Omental fat pad (tissue), 4 donors: ENCODE results near the gene ENO2. TPM values are rescaled to one million over a fixed set of nuclear protein-coding genes. Genes with fewer than 3 reads are reported as not detected.
"Not testable (repeated sequence)": the region's sequence is repeated elsewhere in the genome, so short reads cannot be mapped to it uniquely, and the experiment has no call there.

Experiments used
- ATAC-seq: fragments of 150-250 bp; one replicate; pipeline ENCODE4 v1.9.1; 2016; ENCODE audit warnings: mild to moderate bottlenecking, moderate library complexity; ENCODE audit not compliant: low FRiP score
- DNase-seq: peaks from one replicate; pipeline ENCODE4 v3.0.0-alpha.2; 2019; ENCODE audit warnings: low spot score
- CTCF ChIP-seq, 3 donors: fragments of 450-650 bp; IDR thresholded peaks; one replicate each; pipeline ENCODE4 v1.5.1; 2016 to 2017; ENCODE audit warnings: antibody characterized with exemption in 3 of 3, mild to moderate bottlenecking in 3 of 3, moderate library complexity in 2 of 3
- total RNA-seq, 4 donors: library from RNA; depleted of rRNA; stranded (reverse); fragments of >200 nt; gene quantifications; one replicate each; pipeline ENCODE4 v1.1.0, GENCODE V29; 2016

The ENO2 gene
- total RNA-seq, 4 donors from 2014 or later, result 3.5 to 14.3 (median 5.2) TPM

- DNase-seq (peak; percentile 88), ATAC-seq (peak; percentile 98)
- peak in 1 of 3 donors; percentile 82 for TF ChIP-seq CTCF (IDR thresholded peaks at IDR 0.05)
Observed at GRCh38 chr12:6890789-6891645, 23.4 kb upstream of the ENO2 start.

GRCh38 chr12:6891646-6892001 lies 22.8 kb upstream of the ENO2 start:
- no peak for TF ChIP-seq CTCF (IDR thresholded peaks at IDR 0.05)
- ATAC-seq, result peak; percentile 3
- no peak for DNase-seq

- not testable (repeated sequence) for ATAC-seq, DNase-seq
Observed at GRCh38 chr12:6892683-6893082, 21.7 kb upstream of the ENO2 start.

- TF ChIP-seq CTCF (IDR thresholded peaks at IDR 0.05), result no peak
Observed at GRCh38 chr12:6894321-6894720, 20.1 kb upstream of the ENO2 start.

GRCh38 chr12:6896846-6897435 lies 17.4 kb upstream of the ENO2 start:
- no peak for TF ChIP-seq CTCF (IDR thresholded peaks at IDR 0.05)
- no peak for DNase-seq
- no peak for ATAC-seq

More at GRCh38 chr12:6894321-6894720, 20.1 kb upstream of the ENO2 start:
- ATAC-seq (no peak), DNase-seq (no peak)

GRCh38 chr12:6899427-6899826 lies 15.0 kb upstream of the ENO2 start:
- ATAC-seq, result no peak
- TF ChIP-seq CTCF (IDR thresholded peaks at IDR 0.05), result no peak

GRCh38 chr12:6899837-6900519 lies 14.4 kb upstream of the ENO2 start:
- ATAC-seq, result no peak
- DNase-seq, result no peak
- TF ChIP-seq CTCF (IDR thresholded peaks at IDR 0.05), result no peak

More at GRCh38 chr12:6899427-6899826, 15.0 kb upstream of the ENO2 start:
- DNase-seq, result no peak
